ENCODE data around the gene NUBP2.

DNA sequence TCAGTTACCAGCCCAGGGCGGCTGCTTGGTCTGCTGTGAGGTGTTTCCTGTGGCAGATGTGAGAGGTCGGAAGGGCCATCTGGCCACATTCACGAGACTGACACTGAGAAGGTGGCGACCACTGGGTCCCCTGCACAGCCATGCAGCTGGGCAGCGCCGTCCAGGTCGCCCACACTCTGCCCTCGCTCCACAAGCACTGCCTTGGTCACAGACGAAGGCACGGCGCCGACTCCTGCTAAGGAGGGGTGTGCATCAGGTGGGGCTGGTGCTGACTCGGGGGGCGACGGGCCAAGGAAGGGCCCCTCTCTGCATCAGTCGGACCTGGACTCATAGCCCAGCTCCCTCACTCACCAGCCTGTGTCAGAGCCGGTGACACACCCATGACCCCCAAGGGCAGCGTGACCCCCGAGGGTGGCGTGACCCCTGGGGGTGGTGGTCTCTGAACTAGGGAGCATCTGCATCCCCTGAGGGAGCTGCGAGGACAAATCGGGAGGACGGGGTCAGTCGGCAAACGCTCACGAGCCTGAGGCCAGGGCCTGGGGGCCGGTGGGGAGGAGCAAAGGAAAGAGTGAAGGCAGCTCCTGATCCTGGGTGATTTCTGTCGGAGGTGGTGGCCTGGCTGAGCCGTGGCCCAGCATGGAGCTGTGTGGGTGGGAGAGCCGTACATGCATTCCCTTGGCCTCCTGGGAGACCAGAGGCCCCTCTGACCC is 41.8 kb upstream of the NUBP2 start:
- TF ChIP-seq POLR2AphosphoS5 (IDR thresholded peaks at IDR 0.05; ENCODE audit: insufficient read depth, low read depth, low read length), result no peak
- TF ChIP-seq, protein P1, sequence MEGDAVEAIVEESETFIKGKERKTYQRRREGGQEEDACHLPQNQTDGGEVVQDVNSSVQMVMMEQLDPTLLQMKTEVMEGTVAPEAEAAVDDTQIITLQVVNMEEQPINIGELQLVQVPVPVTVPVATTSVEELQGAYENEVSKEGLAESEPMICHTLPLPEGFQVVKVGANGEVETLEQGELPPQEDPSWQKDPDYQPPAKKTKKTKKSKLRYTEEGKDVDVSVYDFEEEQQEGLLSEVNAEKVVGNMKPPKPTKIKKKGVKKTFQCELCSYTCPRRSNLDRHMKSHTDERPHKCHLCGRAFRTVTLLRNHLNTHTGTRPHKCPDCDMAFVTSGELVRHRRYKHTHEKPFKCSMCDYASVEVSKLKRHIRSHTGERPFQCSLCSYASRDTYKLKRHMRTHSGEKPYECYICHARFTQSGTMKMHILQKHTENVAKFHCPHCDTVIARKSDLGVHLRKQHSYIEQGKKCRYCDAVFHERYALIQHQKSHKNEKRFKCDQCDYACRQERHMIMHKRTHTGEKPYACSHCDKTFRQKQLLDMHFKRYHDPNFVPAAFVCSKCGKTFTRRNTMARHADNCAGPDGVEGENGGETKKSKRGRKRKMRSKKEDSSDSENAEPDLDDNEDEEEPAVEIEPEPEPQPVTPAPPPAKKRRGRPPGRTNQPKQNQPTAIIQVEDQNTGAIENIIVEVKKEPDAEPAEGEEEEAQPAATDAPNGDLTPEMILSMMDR (IDR thresholded peaks at IDR 0.05; ENCODE audit: extremely low read depth in 1 of 2, insufficient read depth in 1 of 2, low read depth in 1 of 2, low read length in 2 of 2), result no peak
- no peak for TF ChIP-seq POLR2A (IDR thresholded peaks at IDR 0.05; ENCODE audit: low read depth, low read length)
- TF ChIP-seq EZH2 (IDR thresholded peaks at IDR 0.05; ENCODE audit: borderline replicate concordance, low read depth, low read length, severe bottlenecking), result no peak
